DND-41 (cell line): ENCODE data around the gene COL4A1.

Experiments
- CTCF ChIP-seq: IDR thresholded peaks from 2 replicates; pipeline ENCODE4 v1.5.1; 2012; ENCODE audit warnings: borderline replicate concordance, low read length, moderate library complexity, mild to moderate bottlenecking; ENCODE audit not compliant: poor library complexity, severe bottlenecking; ENCODE audit errors: extremely low read depth
- EZH2 ChIP-seq: IDR thresholded peaks from 3 replicates; pipeline ENCODE4 v1.6.1; 2012; ENCODE audit warnings: borderline replicate concordance, low read depth, mild to moderate bottlenecking, moderate library complexity, low read length, inconsistent platforms; ENCODE audit not compliant: severe bottlenecking

GRCh38 chr13:110345266-110345665, 38.3 kb upstream of the COL4A1 start:
- TF ChIP-seq EZH2 (no peak), CTCF (no peak)
